Measurements from ENCODE around the gene SLC9A9.
"Not testable (repeated sequence)": the region's sequence is repeated elsewhere in the genome, so short reads cannot be mapped to it uniquely, and the experiment has no call there.

The SLC9A9 gene

DNA sequence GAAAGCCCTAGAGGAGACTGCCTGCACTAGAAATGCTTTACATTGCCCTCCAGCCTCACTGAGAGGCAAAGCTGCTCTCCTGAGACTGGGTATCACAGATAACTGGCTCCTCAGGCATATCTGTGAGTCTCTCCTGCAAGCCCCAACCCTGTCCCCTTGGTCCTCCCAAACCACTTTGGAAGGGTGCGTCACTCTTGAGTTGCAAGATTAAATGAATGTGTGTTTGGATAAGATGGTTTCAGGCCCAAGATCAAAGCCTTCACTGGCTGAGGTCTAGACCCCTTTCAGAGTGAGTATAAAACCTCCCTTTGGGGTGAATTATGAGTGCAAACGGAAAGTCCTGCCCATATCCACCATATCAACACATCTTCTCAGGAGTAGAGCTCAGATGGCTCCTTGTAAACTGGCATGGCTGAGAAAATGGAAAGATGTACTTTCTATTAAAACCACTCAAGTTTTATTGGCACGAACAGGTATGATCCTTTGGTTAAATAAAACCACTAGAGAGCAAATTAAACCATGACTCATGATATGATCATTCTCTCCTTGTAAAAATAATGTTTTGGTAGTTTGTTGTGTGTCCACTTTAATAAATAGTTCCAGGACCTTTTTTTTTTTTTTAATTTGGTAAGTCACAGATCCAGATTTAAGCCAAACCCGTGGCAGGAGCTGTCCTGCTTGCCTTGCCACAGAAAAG lies 564.7 kb downstream of the SLC9A9 start:
- no peak overlapping the region for H3K27ac ChIP-seq
- in situ Hi-C loops (cut with HindIII; ENCODE audit: low pct_ligation_motif_present, low sequenced_read_pairs) = no loop called here
- TF ChIP-seq, protein P1, sequence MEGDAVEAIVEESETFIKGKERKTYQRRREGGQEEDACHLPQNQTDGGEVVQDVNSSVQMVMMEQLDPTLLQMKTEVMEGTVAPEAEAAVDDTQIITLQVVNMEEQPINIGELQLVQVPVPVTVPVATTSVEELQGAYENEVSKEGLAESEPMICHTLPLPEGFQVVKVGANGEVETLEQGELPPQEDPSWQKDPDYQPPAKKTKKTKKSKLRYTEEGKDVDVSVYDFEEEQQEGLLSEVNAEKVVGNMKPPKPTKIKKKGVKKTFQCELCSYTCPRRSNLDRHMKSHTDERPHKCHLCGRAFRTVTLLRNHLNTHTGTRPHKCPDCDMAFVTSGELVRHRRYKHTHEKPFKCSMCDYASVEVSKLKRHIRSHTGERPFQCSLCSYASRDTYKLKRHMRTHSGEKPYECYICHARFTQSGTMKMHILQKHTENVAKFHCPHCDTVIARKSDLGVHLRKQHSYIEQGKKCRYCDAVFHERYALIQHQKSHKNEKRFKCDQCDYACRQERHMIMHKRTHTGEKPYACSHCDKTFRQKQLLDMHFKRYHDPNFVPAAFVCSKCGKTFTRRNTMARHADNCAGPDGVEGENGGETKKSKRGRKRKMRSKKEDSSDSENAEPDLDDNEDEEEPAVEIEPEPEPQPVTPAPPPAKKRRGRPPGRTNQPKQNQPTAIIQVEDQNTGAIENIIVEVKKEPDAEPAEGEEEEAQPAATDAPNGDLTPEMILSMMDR (IDR thresholded peaks at IDR 0.05; ENCODE audit: low read depth, low read length, missing control alignments) = no peak
- H3K27me3 ChIP-seq (replicated peaks) = no peaks in the 10 kb centered on the region
- H3K4me3 ChIP-seq (ENCODE audit: low read depth, low read length) = no peak overlapping the region
- H3K36me3 ChIP-seq (replicated peaks) = no peaks in the 10 kb centered on the region
- DNase-seq = no peak

DNA sequence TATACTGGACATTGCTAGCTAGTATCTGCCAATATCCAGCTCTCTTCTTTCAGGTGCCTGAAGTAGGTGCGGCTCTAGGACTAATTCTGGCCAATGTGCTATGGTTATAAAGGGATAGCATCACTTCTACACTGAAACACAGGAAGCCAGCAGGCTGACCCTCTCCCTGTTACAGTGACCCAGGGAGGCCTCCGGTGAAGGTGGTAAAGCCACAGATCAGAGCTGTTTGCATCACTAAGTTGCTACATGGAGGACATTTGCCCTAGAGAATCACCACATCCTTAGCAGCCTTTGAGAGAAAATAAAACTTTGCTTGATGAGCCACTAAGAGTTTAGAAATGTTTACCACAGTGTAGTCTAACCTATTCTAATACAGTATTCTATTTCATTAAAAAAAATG lies 567.3 kb downstream of the SLC9A9 start:
- DNase-seq = no peak
- H3K27me3 ChIP-seq (replicated peaks) = no peaks in the 10 kb centered on the region
- H3K4me3 ChIP-seq (ENCODE audit: low read depth, low read length) = no peak overlapping the region
- H3K27ac ChIP-seq = no peak overlapping the region
- in situ Hi-C loops (cut with HindIII; ENCODE audit: low pct_ligation_motif_present, low sequenced_read_pairs) = no loop called here
- TF ChIP-seq, protein P1 (IDR thresholded peaks at IDR 0.05; ENCODE audit: low read depth, low read length, missing control alignments) = no peak
- H3K36me3 ChIP-seq (replicated peaks) = no peaks in the 10 kb centered on the region

DNA sequence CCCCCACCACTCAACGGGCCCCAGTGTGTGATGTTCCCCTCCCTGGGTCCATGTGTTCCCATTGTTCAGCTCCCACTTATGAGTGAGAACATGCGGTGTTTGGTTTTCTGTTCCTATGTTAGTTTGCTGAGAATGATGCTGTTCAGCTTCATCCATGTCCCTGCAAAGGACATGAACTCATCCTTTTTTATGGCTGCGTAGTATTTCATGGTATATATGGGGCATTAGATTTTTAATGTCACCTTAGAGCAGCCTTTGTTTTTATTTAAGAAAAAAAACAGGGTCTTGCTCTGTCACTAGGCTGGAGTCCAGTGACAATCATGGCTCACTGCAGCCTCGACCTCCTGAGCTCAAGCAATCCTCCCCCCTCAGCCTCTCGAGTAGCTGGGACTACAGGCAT lies 568.7 kb downstream of the SLC9A9 start:
- in situ Hi-C loops (cut with HindIII; ENCODE audit: low pct_ligation_motif_present, low sequenced_read_pairs); H3K4me3 ChIP-seq (ENCODE audit: low read depth, low read length); H3K36me3 ChIP-seq (replicated peaks); H3K27me3 ChIP-seq (replicated peaks); DNase-seq; H3K27ac ChIP-seq: not testable (repeated sequence)

DNA sequence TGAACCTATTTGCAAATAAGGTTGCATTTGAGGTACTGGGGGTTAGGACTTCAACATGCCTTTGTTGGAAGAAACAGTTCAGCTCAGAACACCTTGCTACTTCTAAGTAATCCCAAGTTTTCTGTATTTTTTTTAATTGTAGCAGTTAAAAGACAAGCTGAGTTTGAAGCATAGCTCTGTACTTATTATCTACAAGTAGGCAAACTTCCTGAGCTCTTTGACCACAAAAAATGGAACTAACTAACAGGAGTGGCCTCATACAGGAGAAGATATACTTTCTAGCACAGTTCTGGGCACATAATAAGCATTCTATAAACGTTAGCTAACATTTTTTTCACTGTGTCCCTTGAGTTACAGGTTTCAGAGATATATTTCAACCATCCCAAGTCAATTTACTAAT lies 569.5 kb downstream of the SLC9A9 start:
- Histone ChIP-seq H3K4me3 (ENCODE audit: low read depth, low read length) (no peak overlapping the region), H3K27ac (no peak overlapping the region), H3K27me3 (replicated peaks) (no peaks in the 10 kb centered on the region), H3K36me3 (replicated peaks) (no peaks in the 10 kb centered on the region)
- in situ Hi-C loops (cut with HindIII; ENCODE audit: low pct_ligation_motif_present, low sequenced_read_pairs) = no loop called here
- DNase-seq = no peak
- TF ChIP-seq, protein P1 (IDR thresholded peaks at IDR 0.05; ENCODE audit: low read depth, low read length, missing control alignments) = no peak

DNA sequence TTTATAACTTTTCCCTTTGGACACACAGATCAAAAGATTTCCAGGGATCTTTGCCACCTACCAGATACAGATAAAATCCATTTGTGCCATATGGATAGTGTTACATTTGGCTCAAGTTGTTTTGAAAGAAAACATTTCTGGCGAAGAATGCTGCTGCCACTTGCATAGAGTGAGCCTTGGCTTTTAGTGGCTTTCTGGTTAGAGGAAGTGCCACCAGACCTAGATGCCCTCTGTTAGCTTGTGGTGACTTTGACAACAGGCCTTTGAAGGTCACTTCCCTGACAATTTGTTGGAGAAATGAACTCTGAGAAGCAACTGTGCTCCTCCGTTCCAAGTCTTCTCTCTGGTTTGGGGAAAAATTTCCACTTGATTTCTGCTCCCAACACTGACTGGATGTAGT lies 570.7 kb downstream of the SLC9A9 start:
- H3K36me3 ChIP-seq (replicated peaks) = no peaks in the 10 kb centered on the region
- H3K27me3 ChIP-seq (replicated peaks) = no peaks in the 10 kb centered on the region
- no peak for DNase-seq
- TF ChIP-seq, protein P1 (IDR thresholded peaks at IDR 0.05; ENCODE audit: low read depth, low read length, missing control alignments) = no peak
- H3K4me3 ChIP-seq (ENCODE audit: low read depth, low read length) = no peak overlapping the region
- H3K27ac ChIP-seq = no peak overlapping the region
- in situ Hi-C loops (cut with HindIII; ENCODE audit: low pct_ligation_motif_present, low sequenced_read_pairs) = no loop called here

DNA sequence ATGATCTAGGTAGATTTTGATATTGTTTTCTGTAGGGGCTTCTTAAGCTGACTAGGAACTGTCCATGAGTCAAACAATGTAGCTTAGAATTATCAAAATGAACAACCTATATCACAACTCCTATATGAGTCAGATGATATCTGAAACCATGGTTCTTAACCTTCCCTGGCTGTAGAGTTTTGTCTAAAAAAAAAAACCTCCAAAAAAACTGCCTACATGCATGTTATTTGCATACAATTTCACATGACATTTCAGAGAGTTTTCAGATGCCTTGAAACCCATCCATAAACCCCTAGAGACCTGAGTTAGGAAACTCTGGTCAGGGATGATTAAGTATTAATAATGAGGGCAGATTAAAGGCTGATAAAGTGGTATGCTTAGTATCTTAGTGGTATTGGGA lies 571.7 kb downstream of the SLC9A9 start:
- Histone ChIP-seq H3K36me3 (replicated peaks) (no peaks in the 10 kb centered on the region), H3K4me3 (ENCODE audit: low read depth, low read length) (no peak overlapping the region), H3K27me3 (replicated peaks) (no peaks in the 10 kb centered on the region), H3K27ac (no peak overlapping the region)
- in situ Hi-C loops (cut with HindIII; ENCODE audit: low pct_ligation_motif_present, low sequenced_read_pairs) = no loop called here
- DNase-seq = no peak
- TF ChIP-seq, protein P1 (IDR thresholded peaks at IDR 0.05; ENCODE audit: low read depth, low read length, missing control alignments) = no peak
